ENCODE measurements around the gene MAGI3.

The MAGI3 gene

DNA sequence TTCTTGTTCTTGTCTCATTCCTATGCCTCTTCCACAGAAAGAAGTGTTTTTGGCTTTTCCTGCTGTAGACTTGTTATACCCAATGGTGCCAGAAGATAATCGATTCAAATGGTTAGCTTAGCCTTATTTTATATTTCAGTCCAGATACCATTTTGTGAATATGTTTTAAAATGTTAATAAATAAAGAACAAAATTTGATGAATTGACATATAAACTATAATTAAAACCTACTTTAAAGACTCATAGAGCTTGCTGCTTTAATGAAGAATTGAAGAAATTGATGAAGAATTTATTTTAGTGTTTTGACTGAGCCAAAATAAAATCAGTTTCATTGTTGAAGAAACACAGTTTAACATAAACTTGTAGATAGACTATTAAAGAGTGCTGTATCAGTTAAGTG is 152.8 kb downstream of the MAGI3 start:
- no peak overlapping the region for H4K91ac ChIP-seq (ENCODE audit: low read depth, low read length)
- H3K27me3 ChIP-seq (ENCODE audit: insufficient read depth, low read length) = no peaks in the 10 kb centered on the region
- no peak overlapping the region for H3K14ac ChIP-seq (ENCODE audit: low read length)
- no peak overlapping the region for H3K18ac ChIP-seq (ENCODE audit: low read length)
- H3K4me1 ChIP-seq (ENCODE audit: control insufficient read depth in 1 of 2, insufficient read depth in 2 of 2, low read length in 2 of 2) = peaks cover 4% of the 10 kb centered on the region in 2 experiments
- no peak overlapping the region for H3K9ac ChIP-seq (ENCODE audit: low read length)
- H2BK12ac ChIP-seq (ENCODE audit: low read length) = no peak overlapping the region
- no peaks in the 10 kb centered on the region for H3K9me3 ChIP-seq (ENCODE audit: insufficient read depth, low read depth, low read length)
- no CpG with 5 or more reads among the region's 1 CpG for WGBS (ENCODE audit: extremely low coverage, insufficient coverage, insufficient read length)
- H3K4ac ChIP-seq (ENCODE audit: low read depth, low read length) = no peak overlapping the region
- H2AFZ ChIP-seq (ENCODE audit: insufficient read depth, low read length, poor library complexity) = no peak overlapping the region
- H3K4me3 ChIP-seq (ENCODE audit: low read depth, low read length) = no peak overlapping the region
- no peak for DNase-seq
- H2BK120ac ChIP-seq (ENCODE audit: insufficient read depth, low read length, poor library complexity) = no peak overlapping the region
- no peak overlapping the region for H3K23ac ChIP-seq (ENCODE audit: low read length)
- no peaks in the 10 kb centered on the region for H3K79me1 ChIP-seq (ENCODE audit: low read length)
- H3K4me2 ChIP-seq (ENCODE audit: low read length) = no peak overlapping the region
- H2BK5ac ChIP-seq (ENCODE audit: low read depth, low read length, poor library complexity) = no peak overlapping the region
- no peak overlapping the region for H4K12ac ChIP-seq (ENCODE audit: low read depth, low read length)
- H4K8ac ChIP-seq (ENCODE audit: low read depth, low read length) = no peak overlapping the region
- no peaks in the 10 kb centered on the region for H3K36me3 ChIP-seq (ENCODE audit: control insufficient read depth in 1 of 2, insufficient read depth in 2 of 2, low read length in 2 of 2)
- H3K27ac ChIP-seq (ENCODE audit: low read depth, low read length) = no peak overlapping the region
- no peaks in the 10 kb centered on the region for H3K79me2 ChIP-seq (ENCODE audit: control insufficient read depth, insufficient read depth, low read length, poor library complexity)
- H2AK5ac ChIP-seq (ENCODE audit: low read length) = no peak overlapping the region

DNA sequence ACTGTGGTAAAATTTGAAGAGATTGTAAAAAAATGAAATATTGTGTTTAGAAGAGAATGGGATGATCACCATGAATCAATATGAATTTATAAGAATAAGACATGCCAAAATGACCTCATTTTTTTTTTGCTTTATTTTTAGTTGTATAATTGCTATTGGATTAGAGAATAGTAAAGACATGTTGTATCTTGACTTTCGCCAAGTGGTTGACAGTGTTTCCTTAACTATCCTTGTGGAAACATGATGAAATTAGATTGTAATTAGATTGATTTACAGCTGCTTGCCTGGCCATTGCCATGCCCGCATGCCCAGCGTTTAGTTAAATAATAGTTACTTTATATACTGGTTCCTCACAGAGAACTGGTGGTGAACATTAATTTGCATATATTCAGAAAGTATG is 154.9 kb downstream of the MAGI3 start:
- Histone ChIP-seq H3K4me2 (ENCODE audit: low read length) (no peak overlapping the region), H3K79me1 (ENCODE audit: low read length) (no peaks in the 10 kb centered on the region), H3K4me3 (ENCODE audit: low read depth, low read length) (no peak overlapping the region), H3K36me3 (ENCODE audit: control insufficient read depth in 1 of 2, insufficient read depth in 2 of 2, low read length in 2 of 2) (no peaks in the 10 kb centered on the region), H2BK12ac (ENCODE audit: low read length) (no peak overlapping the region), H2AK5ac (ENCODE audit: low read length) (no peak overlapping the region), H3K9ac (ENCODE audit: low read length) (no peak overlapping the region), H3K27ac (ENCODE audit: low read depth, low read length) (no peak overlapping the region), H3K9me3 (ENCODE audit: insufficient read depth, low read depth, low read length) (no peaks in the 10 kb centered on the region), H3K79me2 (ENCODE audit: control insufficient read depth, insufficient read depth, low read length, poor library complexity) (no peaks in the 10 kb centered on the region), H4K91ac (ENCODE audit: low read depth, low read length) (no peak overlapping the region), H3K23ac (ENCODE audit: low read length) (no peak overlapping the region), H2BK5ac (ENCODE audit: low read depth, low read length, poor library complexity) (no peak overlapping the region), H4K8ac (ENCODE audit: low read depth, low read length) (no peak overlapping the region), H3K4ac (ENCODE audit: low read depth, low read length) (no peak overlapping the region), H3K18ac (ENCODE audit: low read length) (no peak overlapping the region), H3K27me3 (ENCODE audit: insufficient read depth, low read length) (no peaks in the 10 kb centered on the region), H2AFZ (ENCODE audit: insufficient read depth, low read length, poor library complexity) (no peak overlapping the region), H2BK120ac (ENCODE audit: insufficient read depth, low read length, poor library complexity) (no peak overlapping the region), H4K12ac (ENCODE audit: low read depth, low read length) (no peak overlapping the region), H3K14ac (ENCODE audit: low read length) (no peak overlapping the region), H3K4me1 (ENCODE audit: control insufficient read depth in 1 of 2, insufficient read depth in 2 of 2, low read length in 2 of 2) (peaks cover 4% of the 10 kb centered on the region in 2 experiments)
- no CpG with 5 or more reads among the region's 3 CpGs for WGBS (ENCODE audit: extremely low coverage, insufficient coverage, insufficient read length)
- no peak for DNase-seq

DNA sequence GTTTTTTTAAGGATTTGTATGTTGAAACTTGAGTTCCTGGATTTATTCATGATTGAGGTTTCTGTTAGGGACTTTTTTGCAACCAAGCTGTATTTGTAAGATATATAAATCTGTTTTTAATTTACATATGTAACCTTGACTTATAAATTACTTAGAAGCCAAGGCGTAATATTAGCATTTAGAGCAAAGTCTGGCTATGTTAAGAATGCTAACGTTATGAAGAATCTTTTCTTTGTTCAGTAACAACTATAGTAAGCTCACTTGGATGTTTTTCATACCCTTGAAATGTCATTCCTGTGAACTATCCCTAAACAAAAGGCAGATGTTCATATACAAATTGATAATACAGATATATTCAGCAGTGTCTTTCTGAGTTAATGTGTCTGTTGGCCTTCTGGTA is 155.3 kb downstream of the MAGI3 start:
- Histone ChIP-seq H3K27me3 (ENCODE audit: insufficient read depth, low read length) (no peaks in the 10 kb centered on the region), H3K4me1 (ENCODE audit: control insufficient read depth in 1 of 2, insufficient read depth in 2 of 2, low read length in 2 of 2) (peaks cover 4% of the 10 kb centered on the region in 2 experiments), H3K9me3 (ENCODE audit: insufficient read depth, low read depth, low read length) (no peaks in the 10 kb centered on the region), H3K36me3 (ENCODE audit: control insufficient read depth in 1 of 2, insufficient read depth in 2 of 2, low read length in 2 of 2) (no peaks in the 10 kb centered on the region), H3K79me1 (ENCODE audit: low read length) (no peaks in the 10 kb centered on the region), H3K4me3 (ENCODE audit: low read depth, low read length) (no peak overlapping the region), H4K8ac (ENCODE audit: low read depth, low read length) (no peak overlapping the region), H2AK5ac (ENCODE audit: low read length) (no peak overlapping the region), H4K91ac (ENCODE audit: low read depth, low read length) (no peak overlapping the region), H3K4ac (ENCODE audit: low read depth, low read length) (no peak overlapping the region), H3K4me2 (ENCODE audit: low read length) (no peak overlapping the region), H3K9ac (ENCODE audit: low read length) (no peak overlapping the region), H3K18ac (ENCODE audit: low read length) (no peak overlapping the region), H4K12ac (ENCODE audit: low read depth, low read length) (no peak overlapping the region), H3K23ac (ENCODE audit: low read length) (no peak overlapping the region), H3K14ac (ENCODE audit: low read length) (no peak overlapping the region), H2BK5ac (ENCODE audit: low read depth, low read length, poor library complexity) (no peak overlapping the region), H2BK12ac (ENCODE audit: low read length) (no peak overlapping the region), H3K27ac (ENCODE audit: low read depth, low read length) (no peak overlapping the region), H3K79me2 (ENCODE audit: control insufficient read depth, insufficient read depth, low read length, poor library complexity) (no peaks in the 10 kb centered on the region), H2AFZ (ENCODE audit: insufficient read depth, low read length, poor library complexity) (no peak overlapping the region), H2BK120ac (ENCODE audit: insufficient read depth, low read length, poor library complexity) (no peak overlapping the region)
- no peak for DNase-seq
- WGBS (ENCODE audit: extremely low coverage, insufficient coverage, insufficient read length) = no CpG with 5 or more reads among the region's 2 CpGs

DNA sequence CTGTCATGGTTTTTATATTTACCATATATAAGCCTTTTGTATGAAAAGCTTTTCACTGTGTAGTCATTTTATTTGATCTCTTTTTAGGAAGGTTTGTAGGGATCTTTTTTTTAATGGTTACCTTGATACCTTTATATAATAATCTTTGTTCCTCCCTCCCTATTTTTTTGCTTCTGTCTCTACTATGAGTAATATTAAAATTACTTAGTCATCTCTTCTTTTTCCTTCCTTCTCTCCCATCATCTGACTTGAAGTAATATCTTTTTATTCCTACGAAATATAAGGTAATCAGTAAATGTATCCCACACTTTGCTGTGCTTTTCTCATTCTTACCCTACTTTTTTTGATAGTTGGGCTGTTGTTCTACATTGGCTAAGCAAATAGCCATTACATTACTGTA is 161.4 kb downstream of the MAGI3 start:
- no peak overlapping the region for H2BK12ac ChIP-seq (ENCODE audit: low read length)
- no peaks in the 10 kb centered on the region for H3K79me2 ChIP-seq (ENCODE audit: control insufficient read depth, insufficient read depth, low read length, poor library complexity)
- H3K36me3 ChIP-seq (ENCODE audit: control insufficient read depth in 1 of 2, insufficient read depth in 2 of 2, low read length in 2 of 2) = no peaks in the 10 kb centered on the region
- no peak overlapping the region for H4K91ac ChIP-seq (ENCODE audit: low read depth, low read length)
- no CpG with 5 or more reads among the region's 1 CpG for WGBS (ENCODE audit: extremely low coverage, insufficient coverage, insufficient read length)
- no peak overlapping the region for H2AK5ac ChIP-seq (ENCODE audit: low read length)
- no peaks in the 10 kb centered on the region for H3K9me3 ChIP-seq (ENCODE audit: insufficient read depth, low read depth, low read length)
- H3K79me1 ChIP-seq (ENCODE audit: low read length) = no peaks in the 10 kb centered on the region
- no peak overlapping the region for H3K14ac ChIP-seq (ENCODE audit: low read length)
- no peak overlapping the region for H3K4me3 ChIP-seq (ENCODE audit: low read depth, low read length)
- no peak overlapping the region for H3K23ac ChIP-seq (ENCODE audit: low read length)
- H3K9ac ChIP-seq (ENCODE audit: low read length) = no peak overlapping the region
- no peak overlapping the region for H4K12ac ChIP-seq (ENCODE audit: low read depth, low read length)
- no peak overlapping the region for H4K8ac ChIP-seq (ENCODE audit: low read depth, low read length)
- H3K4me1 ChIP-seq (ENCODE audit: control insufficient read depth in 1 of 2, insufficient read depth in 2 of 2, low read length in 2 of 2) = no peaks in the 10 kb centered on the region
- no peak overlapping the region for H3K4ac ChIP-seq (ENCODE audit: low read depth, low read length)
- no peak overlapping the region for H2BK5ac ChIP-seq (ENCODE audit: low read depth, low read length, poor library complexity)
- no peak overlapping the region for H3K27ac ChIP-seq (ENCODE audit: low read depth, low read length)
- H3K18ac ChIP-seq (ENCODE audit: low read length) = no peak overlapping the region
- no peak for DNase-seq
- no peaks in the 10 kb centered on the region for H3K27me3 ChIP-seq (ENCODE audit: insufficient read depth, low read length)
- H3K4me2 ChIP-seq (ENCODE audit: low read length) = no peak overlapping the region
- no peak overlapping the region for H2AFZ ChIP-seq (ENCODE audit: insufficient read depth, low read length, poor library complexity)
- H2BK120ac ChIP-seq (ENCODE audit: insufficient read depth, low read length, poor library complexity) = no peak overlapping the region

Data from trophoblast cell (in vitro differentiated cells and primary cell).